Testis (tissue), 3 donors: Measurements from ENCODE around the gene CFAP53. TPM values are rescaled to one million over a fixed set of nuclear protein-coding genes. Genes with fewer than 3 reads are reported as not detected.

ENCODE experiments used
- DNase-seq: peaks from one replicate; pipeline ENCODE4 v3.0.0-alpha.2; 2019
- H3K27ac ChIP-seq, 2 donors: fragments of 200-600 bp; sonication (generic); one replicate each; pipeline ENCODE4 v1.5.1; 2019
- H3K27me3 ChIP-seq: fragments of 200-600 bp; sonication (generic); one replicate; pipeline ENCODE4 v1.5.1; 2019
- H3K36me3 ChIP-seq: fragments of 200-600 bp; sonication (generic); one replicate; pipeline ENCODE4 v1.5.1; 2017; ENCODE audit warnings: low read depth; ENCODE audit errors: missing control alignments
- H3K4me1 ChIP-seq: fragments of 200-600 bp; sonication (generic); one replicate; pipeline ENCODE4 v1.5.1; 2019
- H3K4me3 ChIP-seq, 2 donors: fragments of 200-600 bp; sonication (generic); one replicate each; pipeline ENCODE4 v1.5.1; 2017 to 2019
- H3K9me3 ChIP-seq: fragments of 200-600 bp; sonication (generic); one replicate; pipeline ENCODE4 v1.5.1; 2017
- CTCF ChIP-seq, 3 experiments: fragments of 450-650 bp in 2 of 3; fragments of 200-600 bp in 1 of 3; sonication (generic) in 1 of 3; IDR thresholded peaks; one replicate each; pipeline ENCODE4 v1.5.1; 2016 to 2019; ENCODE audit warnings: antibody characterized with exemption in 3 of 3, mild to moderate bottlenecking in 2 of 3, moderate library complexity in 1 of 3
- POLR2A ChIP-seq: fragments of 450-650 bp; IDR thresholded peaks from one replicate; pipeline ENCODE4 v1.6.1; 2017; ENCODE audit warnings: antibody characterized with exemption, mild to moderate bottlenecking, moderate library complexity
- WGBS, 2 donors: methylation state at CpG; one replicate each; pipeline ENCODE4 v1.1.5; 2018; 5-methylcytosine and 5-hydroxymethylcytosine counted together
- intact Hi-C: fragments of 100-400 bp; cut with DNase I; formaldehyde crosslinking; loops from one replicate; pipeline ENCODE4 v1.15.1; 2023; ENCODE audit warnings: low total_unique reads
- polyA plus RNA-seq: library from polyadenylated mRNA; stranded (reverse); fragments of 350-450 nt; fragmentation: Illumina TruSeq; extraction: RNeasy Lipid Tissue Mini Kit (QIAGEN cat#74804); gene quantifications from one replicate; pipeline ENCODE4 v1.2.3, GENCODE V29; 2014; ENCODE audit warnings: low read depth, low replicate concordance; ENCODE audit not compliant: insufficient read depth
- total RNA-seq, 2 donors: library from RNA; depleted of rRNA; stranded (reverse); fragments of >200 nt; gene quantifications; one replicate each; pipeline ENCODE4 v1.2.3, GENCODE V29; 2016

Gene CFAP53
- total and polyA plus RNA-seq, 3 donors from 2014 or later, result 22.7 to 72.8 (median 48.6) TPM

GRCh38 chr18:50189160-50189559 is 77.1 kb downstream of the CFAP53 start:
- Histone ChIP-seq H3K4me3 (no peak overlapping the region), H3K4me1 (peaks cover 11% of the 10 kb centered on the region), H3K36me3 (no peaks in the 10 kb centered on the region), H3K27me3 (no peaks in the 10 kb centered on the region), H3K9me3 (no peaks in the 10 kb centered on the region), H3K27ac (no peak overlapping the region)
- no peak for DNase-seq
- WGBS, 2 donors, result 86 to 90% methylated on average over 1 of the region's 1 CpG
- no peak for TF ChIP-seq CTCF (IDR thresholded peaks at IDR 0.05)
- no peak for TF ChIP-seq POLR2A
- intact Hi-C loops, result no loop called here

DNA sequence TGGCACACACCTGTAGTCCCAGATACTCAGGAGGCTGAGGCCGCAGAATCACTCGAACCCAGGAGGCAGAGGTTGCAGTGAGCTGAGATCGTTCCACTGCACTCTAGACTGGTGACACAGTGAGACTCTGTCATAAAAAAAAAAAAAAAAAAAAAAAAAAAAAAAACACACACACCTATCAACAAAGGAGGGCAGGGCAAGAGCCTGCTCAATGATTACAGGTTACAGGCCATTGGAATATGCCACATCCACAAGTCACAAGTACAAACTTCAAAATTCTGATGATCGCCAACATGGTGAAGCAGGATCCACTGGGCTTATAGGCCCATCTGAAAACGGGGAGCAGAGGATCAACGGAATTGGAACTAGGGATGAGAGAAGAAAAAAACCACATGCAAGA is 77.6 kb downstream of the CFAP53 start:
- Histone ChIP-seq H3K27ac (no peak overlapping the region), H3K36me3 (no peaks in the 10 kb centered on the region), H3K27me3 (no peaks in the 10 kb centered on the region), H3K4me1 (peaks cover 6% of the 10 kb centered on the region), H3K9me3 (no peaks in the 10 kb centered on the region), H3K4me3 (no peak overlapping the region)
- DNase-seq, result no peak
- intact Hi-C loops, result no loop called here
- TF ChIP-seq POLR2A, result no peak
- no peak for TF ChIP-seq CTCF (IDR thresholded peaks at IDR 0.05)
- 81 to 89% methylated on average over 6 of the region's 6 CpGs for WGBS, 2 donors

DNA sequence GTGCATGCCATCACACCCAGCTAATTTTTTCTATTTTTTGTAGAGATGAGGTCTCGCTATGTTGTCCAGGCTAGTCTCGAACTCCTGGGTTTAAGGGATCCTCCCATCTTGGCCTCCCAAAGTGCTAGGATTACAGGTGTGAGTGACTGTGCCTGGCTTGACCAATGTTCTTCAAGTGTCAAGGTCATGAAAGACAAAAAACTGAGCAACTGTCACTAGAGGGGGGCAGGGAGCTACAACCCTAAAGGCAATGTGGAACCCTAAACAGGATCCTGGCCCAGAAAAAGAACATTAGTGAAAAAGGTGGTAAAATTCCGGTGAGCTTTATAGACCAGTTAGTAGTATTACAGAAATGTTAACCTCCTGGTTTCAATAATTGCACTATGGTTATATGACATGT is 78.6 kb downstream of the CFAP53 start:
- H3K4me3 ChIP-seq, result no peak overlapping the region
- 92 to 94% methylated on average over 3 of the region's 3 CpGs for WGBS, 2 donors
- no peaks in the 10 kb centered on the region for H3K36me3 ChIP-seq
- intact Hi-C loops, result no loop called here
- no peak overlapping the region for H3K27ac ChIP-seq
- no peak for DNase-seq
- H3K4me1 ChIP-seq, result no peaks in the 10 kb centered on the region
- TF ChIP-seq CTCF (IDR thresholded peaks at IDR 0.05) (no peak), POLR2A (no peak)
- H3K9me3 ChIP-seq, result no peaks in the 10 kb centered on the region
- no peaks in the 10 kb centered on the region for H3K27me3 ChIP-seq

DNA sequence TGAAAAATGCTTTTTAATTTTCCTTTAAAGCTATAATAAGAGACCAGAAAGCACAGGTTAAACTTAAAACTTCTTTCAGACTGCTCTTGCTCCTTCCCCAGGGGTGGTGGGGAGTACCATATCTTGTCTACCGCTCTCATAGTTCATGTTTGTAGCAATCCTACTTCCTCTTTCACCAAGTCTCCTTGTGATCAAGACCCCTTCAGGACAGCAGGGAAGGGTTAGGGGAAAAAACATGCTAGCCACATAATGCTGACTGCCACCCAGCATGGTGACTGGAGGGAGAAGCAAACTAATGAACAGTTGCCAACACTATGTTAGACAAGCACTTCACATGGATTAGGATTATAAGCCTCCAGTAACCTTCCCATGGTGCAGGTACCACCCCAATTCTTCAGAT is 79.9 kb downstream of the CFAP53 start:
- intact Hi-C loops, result no loop called here
- Histone ChIP-seq H3K27me3 (no peaks in the 10 kb centered on the region), H3K4me1 (no peaks in the 10 kb centered on the region), H3K4me3 (no peak overlapping the region), H3K9me3 (no peaks in the 10 kb centered on the region), H3K36me3 (no peaks in the 10 kb centered on the region), H3K27ac (no peak overlapping the region)
- no peak for TF ChIP-seq POLR2A
- no peak for TF ChIP-seq CTCF (IDR thresholded peaks at IDR 0.05)
- no peak for DNase-seq
- 81 to 96% methylated on average over 1 of the region's 1 CpG for WGBS, 2 donors

GRCh38 chr18:50183556-50183955 is 82.7 kb downstream of the CFAP53 start:
- Histone ChIP-seq H3K36me3 (no peaks in the 10 kb centered on the region), H3K27me3 (no peaks in the 10 kb centered on the region), H3K9me3 (no peaks in the 10 kb centered on the region), H3K4me3 (no peak overlapping the region), H3K4me1 (no peaks in the 10 kb centered on the region), H3K27ac (no peak overlapping the region)
- TF ChIP-seq POLR2A (no peak), CTCF (IDR thresholded peaks at IDR 0.05) (no peak)
- no peak for DNase-seq
- intact Hi-C loops, result no loop called here
- 84 to 89% methylated on average over 5 of the region's 5 CpGs for WGBS, 2 donors
